Small intestine (tissue), 7 donors: ENCODE data around the gene PLEKHF1. TPM values are rescaled to one million over a fixed set of nuclear protein-coding genes. Genes with fewer than 3 reads are reported as not detected.

Experiments
- DNase-seq, 2 donors: peaks; one replicate each; pipeline versions ENCODE4 v3.0.0 to v3.0.0-alpha.2; 2013
- FAIRE-seq: peaks from 2 replicates; lab custom pipeline; 2012; peaks lifted over from hg19 to GRCh38; lab: Jason Lieb, UNC
- H3K27ac ChIP-seq, 3 donors: one replicate each; pipeline ENCODE4 v1.5.1; 2013; ENCODE audit warnings: low read length in 2 of 3, mild to moderate bottlenecking in 2 of 3, control low read depth in 1 of 3, inconsistent platforms in 1 of 3, low read depth in 1 of 3, moderate library complexity in 1 of 3
- H3K27me3 ChIP-seq, 3 donors: one replicate each; pipeline ENCODE4 v1.6.1; 2013; ENCODE audit warnings: low read length in 3 of 3, inconsistent platforms in 1 of 3; ENCODE audit not compliant: control insufficient read depth in 3 of 3, insufficient read depth in 3 of 3
- H3K36me3 ChIP-seq, 3 donors: one replicate each; pipeline ENCODE4 v1.6.1; 2013; ENCODE audit warnings: low read length in 3 of 3, inconsistent platforms in 1 of 3, low read depth in 1 of 3, mild to moderate bottlenecking in 1 of 3, moderate library complexity in 1 of 3; ENCODE audit not compliant: control insufficient read depth in 3 of 3, insufficient read depth in 2 of 3
- H3K4me1 ChIP-seq, 3 donors: one replicate each; pipeline ENCODE4 v1.6.1; 2013; ENCODE audit warnings: low read length in 2 of 3, inconsistent platforms in 1 of 3, low read depth in 1 of 3, mild to moderate bottlenecking in 1 of 3, moderate library complexity in 1 of 3; ENCODE audit not compliant: control insufficient read depth in 3 of 3, insufficient read depth in 2 of 3
- H3K4me3 ChIP-seq, 3 donors: one replicate each; pipeline ENCODE4 v1.5.1; 2013; ENCODE audit warnings: low read length in 3 of 3, control low read depth in 1 of 3, inconsistent platforms in 1 of 3, low read depth in 1 of 3, mild to moderate bottlenecking in 1 of 3, moderate library complexity in 1 of 3
- H3K9me3 ChIP-seq, 2 donors: one replicate each; pipeline ENCODE4 v1.6.1; 2013; ENCODE audit warnings: low read depth in 1 of 2, low read length in 1 of 2; ENCODE audit not compliant: control insufficient read depth in 2 of 2, insufficient read depth in 1 of 2
- WGBS, 3 donors: extraction: QIAGEN DNeasy Blood & Tissue Kit; methylation state at CpG; one replicate each; pipeline ENCODE4 v1.1.7; 2013; 5-methylcytosine and 5-hydroxymethylcytosine counted together
- polyA plus RNA-seq, 4 donors: library from polyadenylated mRNA; stranded (reverse) in 3 of 4; unstranded in 1 of 4; fragments of 200-250 nt in 3 of 4; fragments of 120-200 nt in 1 of 4; gene quantifications; one replicate each; pipeline versions ENCODE4 v1.2.1 to v1.2.3, GENCODE V29; 2013
- donor health status: healthy with polysubstance abuse.
- donor health status: control.
- donor health status: control.
- donor health status: Bipolar disorder and iron deficiency.
- donor health status: healthy.

The PLEKHF1 gene
- polyA plus RNA-seq, 4 donors: 1.6 to 12.2 (median 7.1) TPM

- H3K4me1 ChIP-seq: peaks cover 0 to 13% (median 0%) of the 10 kb centered on the region in 3 donors
- H3K4me3 ChIP-seq: peak overlapping the region; percentile 15 to 70 (median 51)
- no peak for FAIRE-seq
- no peak overlapping the region for H3K27ac ChIP-seq
- WGBS, 3 donors: 26 to 36% (median 30%) methylated on average over 18 to 22 of the region's 22 CpGs
- no peak for DNase-seq
- no peaks in the 10 kb centered on the region for H3K9me3 ChIP-seq
- peaks cover 0 to 5% (median 0%) of the 10 kb centered on the region in 3 donors for H3K27me3 ChIP-seq
- no peaks in the 10 kb centered on the region for H3K36me3 ChIP-seq
Observed at GRCh38 chr19:29664753-29665214, 477 bp upstream of the PLEKHF1 start.

GRCh38 chr19:29665826-29666577 is 741 bp downstream of the PLEKHF1 start:
- Histone ChIP-seq H3K4me1 (peaks cover 0 to 13% (median 0%) of the 10 kb centered on the region in 3 donors), H3K9me3 (no peaks in the 10 kb centered on the region), H3K4me3 (peak overlapping the region; percentile 51 to 86 (median 70)), H3K27ac (peak overlapping the region; percentile 36 to 85 (median 53)), H3K27me3 (peaks cover 0 to 5% (median 0%) of the 10 kb centered on the region in 3 donors), H3K36me3 (no peaks in the 10 kb centered on the region)
- FAIRE-seq (no peak), DNase-seq (peak; percentile 30 to 43)
- WGBS, 3 donors: 1 to 4% (median 3%) methylated on average over 24 to 30 of the region's 30 CpGs

- Histone ChIP-seq H3K27ac (peak overlapping the region in 2 of 3 donors; percentile 53 to 85), H3K27me3 (peaks cover 0 to 3% (median 0%) of the 10 kb centered on the region in 3 donors), H3K4me3 (peak overlapping the region; percentile 51 to 86 (median 70)), H3K9me3 (no peaks in the 10 kb centered on the region), H3K36me3 (no peaks in the 10 kb centered on the region), H3K4me1 (peaks cover 0 to 13% (median 0%) of the 10 kb centered on the region in 3 donors)
- no peak for FAIRE-seq
- 22 to 25% (median 24%) methylated on average over 20 of the region's 20 CpGs for WGBS, 3 donors
- peak; percentile 32 to 62 for DNase-seq
Observed at GRCh38 chr19:29666578-29667386, 1.5 kb downstream of the PLEKHF1 start.

GRCh38 chr19:29667387-29667783 is 2.1 kb downstream of the PLEKHF1 start:
- peaks cover 0 to 13% (median 0%) of the 10 kb centered on the region in 3 donors for H3K4me1 ChIP-seq
- WGBS, 3 donors: 64 to 82% (median 67%) methylated on average over 11 of the region's 11 CpGs
- FAIRE-seq (no peak), DNase-seq (no peak)
- no peaks in the 10 kb centered on the region for H3K9me3 ChIP-seq
- H3K36me3 ChIP-seq: no peaks in the 10 kb centered on the region
- H3K27ac ChIP-seq: peak overlapping the region in 1 of 3 donors; percentile 85
- H3K27me3 ChIP-seq: peaks cover 0 to 3% (median 0%) of the 10 kb centered on the region in 3 donors
- peak overlapping the region in 1 of 3 donors; percentile 70 for H3K4me3 ChIP-seq

- DNase-seq (peak in 1 of 2 donors; percentile 52), FAIRE-seq (no peak)
- Histone ChIP-seq H3K27me3 (no peaks in the 10 kb centered on the region), H3K36me3 (no peaks in the 10 kb centered on the region), H3K4me1 (peaks cover 0 to 13% (median 0%) of the 10 kb centered on the region in 3 donors), H3K9me3 (no peaks in the 10 kb centered on the region), H3K27ac (peak overlapping the region in 1 of 3 donors; percentile 66), H3K4me3 (no peak overlapping the region)
- 66 to 83% (median 66%) methylated on average over 7 of the region's 7 CpGs for WGBS, 3 donors
Observed at GRCh38 chr19:29667901-29668341, 2.7 kb downstream of the PLEKHF1 start.

GRCh38 chr19:29668746-29669609 is 3.7 kb downstream of the PLEKHF1 start:
- peaks cover 0 to 13% (median 0%) of the 10 kb centered on the region in 3 donors for H3K4me1 ChIP-seq

GRCh38 chr19:29670255-29670654 is 5.0 kb downstream of the PLEKHF1 start:
- no peak for FAIRE-seq
- no peaks in the 10 kb centered on the region for H3K9me3 ChIP-seq

More at GRCh38 chr19:29668746-29669609, 3.7 kb downstream of the PLEKHF1 start:
- DNase-seq (no peak), FAIRE-seq (no peak)
- Histone ChIP-seq H3K4me3 (no peak overlapping the region), H3K27ac (peak overlapping the region in 1 of 3 donors; percentile 20), H3K27me3 (no peaks in the 10 kb centered on the region), H3K9me3 (no peaks in the 10 kb centered on the region), H3K36me3 (peaks cover 0 to 5% (median 0%) of the 10 kb centered on the region in 3 donors)
- WGBS, 3 donors: 70 to 83% (median 77%) methylated on average over 13 of the region's 13 CpGs

More at GRCh38 chr19:29670255-29670654, 5.0 kb downstream of the PLEKHF1 start:
- WGBS, 3 donors: 89 to 93% (median 91%) methylated on average over 5 of the region's 5 CpGs
- H3K27me3 ChIP-seq: no peaks in the 10 kb centered on the region
- H3K4me3 ChIP-seq: no peak overlapping the region
- H3K27ac ChIP-seq: no peak overlapping the region
- no peak for DNase-seq
- peaks cover 4 to 14% (median 5%) of the 10 kb centered on the region in 3 donors for H3K36me3 ChIP-seq
- peaks cover 0 to 13% (median 0%) of the 10 kb centered on the region in 3 donors for H3K4me1 ChIP-seq
